ENCODE measurements around the gene COL18A1. TPM values are rescaled to one million over a fixed set of nuclear protein-coding genes. Genes with fewer than 3 reads are reported as not detected.
"Not testable (repeated sequence)": the region's sequence is repeated elsewhere in the genome, so short reads cannot be mapped to it uniquely, and the experiment has no call there.

Gene COL18A1
- total RNA-seq, 4 donors from 2014 or later, result 16.4 to 42.2 (median 20.7) TPM

GRCh38 chr21:45366476-45366875 lies 38.5 kb upstream of the COL18A1 start:
- in situ Hi-C loops (cut with MboI; ENCODE audit: low sequenced_read_pairs in 4 of 4) (no loop called here), intact Hi-C loops (cut with DNase I; ENCODE audit: low total_unique reads) (no loop called here)
- no peaks in the 10 kb centered on the region for H3K9me3 ChIP-seq
- no peak for DNase-seq
- no peaks in the 10 kb centered on the region for H3K36me3 ChIP-seq
- peak overlapping the region; percentile 41 to 86 (median 71) for H3K27ac ChIP-seq
- H3K4me3 ChIP-seq, result no peak overlapping the region
- no peak for ATAC-seq
- TF ChIP-seq POLR2A (IDR thresholded peaks at IDR 0.05), result no peak
- TF ChIP-seq, protein P1, sequence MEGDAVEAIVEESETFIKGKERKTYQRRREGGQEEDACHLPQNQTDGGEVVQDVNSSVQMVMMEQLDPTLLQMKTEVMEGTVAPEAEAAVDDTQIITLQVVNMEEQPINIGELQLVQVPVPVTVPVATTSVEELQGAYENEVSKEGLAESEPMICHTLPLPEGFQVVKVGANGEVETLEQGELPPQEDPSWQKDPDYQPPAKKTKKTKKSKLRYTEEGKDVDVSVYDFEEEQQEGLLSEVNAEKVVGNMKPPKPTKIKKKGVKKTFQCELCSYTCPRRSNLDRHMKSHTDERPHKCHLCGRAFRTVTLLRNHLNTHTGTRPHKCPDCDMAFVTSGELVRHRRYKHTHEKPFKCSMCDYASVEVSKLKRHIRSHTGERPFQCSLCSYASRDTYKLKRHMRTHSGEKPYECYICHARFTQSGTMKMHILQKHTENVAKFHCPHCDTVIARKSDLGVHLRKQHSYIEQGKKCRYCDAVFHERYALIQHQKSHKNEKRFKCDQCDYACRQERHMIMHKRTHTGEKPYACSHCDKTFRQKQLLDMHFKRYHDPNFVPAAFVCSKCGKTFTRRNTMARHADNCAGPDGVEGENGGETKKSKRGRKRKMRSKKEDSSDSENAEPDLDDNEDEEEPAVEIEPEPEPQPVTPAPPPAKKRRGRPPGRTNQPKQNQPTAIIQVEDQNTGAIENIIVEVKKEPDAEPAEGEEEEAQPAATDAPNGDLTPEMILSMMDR (IDR thresholded peaks at IDR 0.05 in 4 of 5, conservative IDR thresholded peaks at IDR 0.05 in 1 of 5), result no peak
- H3K4me1 ChIP-seq, result peaks cover 8 to 18% of the 10 kb centered on the region in 2 donors
- H3K27me3 ChIP-seq, result peaks cover 0 to 11% (median 5%) of the 10 kb centered on the region in 3 donors

- Histone ChIP-seq H3K36me3 (no peaks in the 10 kb centered on the region), H3K4me3 (no peak overlapping the region), H3K27me3 (peaks cover 0 to 11% (median 5%) of the 10 kb centered on the region in 3 donors), H3K9me3 (no peaks in the 10 kb centered on the region), H3K27ac (peak overlapping the region; percentile 50 to 86 (median 71)), H3K4me1 (peaks cover 8 to 18% of the 10 kb centered on the region in 2 donors)
- DNase-seq, result peak; percentile 32 to 36
- peak in 1 of 2 donors; percentile 15 for ATAC-seq
- intact Hi-C loops (cut with DNase I; ENCODE audit: low total_unique reads) (no loop called here), in situ Hi-C loops (cut with MboI; ENCODE audit: low sequenced_read_pairs in 4 of 4) (no loop called here)
- TF ChIP-seq POLR2A (IDR thresholded peaks at IDR 0.05), result no peak
- TF ChIP-seq, protein P1 (IDR thresholded peaks at IDR 0.05 in 4 of 5, conservative IDR thresholded peaks at IDR 0.05 in 1 of 5), result no peak
Observed at GRCh38 chr21:45366931-45367401, 38.0 kb upstream of the COL18A1 start.

- Histone ChIP-seq H3K36me3 (no peaks in the 10 kb centered on the region), H3K4me1 (peaks cover 8 to 18% of the 10 kb centered on the region in 2 donors), H3K27me3 (peaks cover 0 to 11% (median 5%) of the 10 kb centered on the region in 3 donors), H3K27ac (peak overlapping the region; percentile 50 to 86 (median 71)), H3K4me3 (no peak overlapping the region), H3K9me3 (no peaks in the 10 kb centered on the region)
- in situ Hi-C loops (cut with MboI; ENCODE audit: low sequenced_read_pairs in 4 of 4) (no loop called here), intact Hi-C loops (cut with DNase I; ENCODE audit: low total_unique reads) (no loop called here)
- ATAC-seq (no peak), DNase-seq (no peak)
- no peak for TF ChIP-seq POLR2A (IDR thresholded peaks at IDR 0.05)
- TF ChIP-seq, protein P1 (IDR thresholded peaks at IDR 0.05 in 4 of 5, conservative IDR thresholded peaks at IDR 0.05 in 1 of 5), result no peak
Observed at GRCh38 chr21:45367402-45368351, 37.3 kb upstream of the COL18A1 start.

DNA sequence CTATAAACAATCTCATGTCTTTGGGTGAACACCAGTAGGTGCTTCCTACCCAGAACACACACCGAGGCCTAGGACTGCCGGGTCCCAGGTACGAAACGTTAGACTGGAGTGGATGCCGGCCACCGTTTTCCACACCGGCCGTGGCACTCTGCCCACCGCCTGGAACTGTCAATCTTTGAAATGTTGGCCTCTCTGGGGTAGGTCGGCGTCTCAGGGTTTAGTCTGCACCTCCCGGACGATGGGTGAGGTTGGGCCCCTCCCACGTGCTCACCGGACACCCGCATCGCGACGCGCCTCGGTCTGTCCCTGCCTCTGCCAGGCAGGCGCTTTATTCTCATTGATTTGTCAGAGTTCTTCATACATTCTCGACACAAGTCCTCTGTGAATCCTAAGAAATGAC lies 35.9 kb upstream of the COL18A1 start:
- peaks cover 8 to 12% of the 10 kb centered on the region in 2 donors for H3K4me1 ChIP-seq
- H3K36me3 ChIP-seq; H3K9me3 ChIP-seq; ATAC-seq; DNase-seq; H3K27ac ChIP-seq; in situ Hi-C loops (cut with MboI; ENCODE audit: low sequenced_read_pairs in 4 of 4); H3K4me3 ChIP-seq; intact Hi-C loops (cut with DNase I; ENCODE audit: low total_unique reads): not testable (repeated sequence)
- H3K27me3 ChIP-seq, result peaks cover 0 to 11% (median 5%) of the 10 kb centered on the region in 3 donors

DNA sequence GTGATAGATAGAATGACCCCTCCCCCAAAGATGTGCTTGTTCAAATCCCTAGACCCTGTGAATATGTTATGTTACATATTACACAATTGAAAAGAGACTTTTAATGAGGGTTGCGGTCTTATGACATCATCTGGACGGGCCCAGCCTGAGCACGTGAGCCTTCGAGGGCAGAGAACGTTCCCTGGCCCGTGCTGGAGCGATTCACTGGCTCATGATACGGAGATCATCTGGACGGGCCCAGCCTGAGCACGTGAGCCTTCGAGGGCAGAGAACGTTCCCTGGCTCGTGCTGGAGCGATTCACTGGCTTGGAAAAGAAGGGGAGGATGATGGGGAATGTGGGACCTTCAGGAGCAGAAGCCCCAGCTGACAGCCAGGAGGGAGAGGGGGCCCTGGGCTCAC lies 34.4 kb upstream of the COL18A1 start:
- DNase-seq, result peak; percentile 30 to 40
- intact Hi-C loops (cut with DNase I; ENCODE audit: low total_unique reads), result no loop called here
- ATAC-seq, result peak; percentile 30 to 53
- H3K36me3 ChIP-seq, result no peaks in the 10 kb centered on the region
- no peak for TF ChIP-seq POLR2A (IDR thresholded peaks at IDR 0.05)
- TF ChIP-seq, protein P1 (IDR thresholded peaks at IDR 0.05 in 4 of 5, conservative IDR thresholded peaks at IDR 0.05 in 1 of 5), result no peak
- no peaks in the 10 kb centered on the region for H3K9me3 ChIP-seq
- no peak overlapping the region for H3K4me3 ChIP-seq
- peaks cover 0 to 5% of the 10 kb centered on the region in 2 donors for H3K4me1 ChIP-seq
- H3K27me3 ChIP-seq, result peaks cover 0 to 2% (median 0%) of the 10 kb centered on the region in 3 donors
- in situ Hi-C loops (cut with MboI; ENCODE audit: low sequenced_read_pairs in 4 of 4), result no loop called here
- H3K27ac ChIP-seq, result no peak overlapping the region
